ENCODE results near the gene GNG7.

Gene GNG7

DNA sequence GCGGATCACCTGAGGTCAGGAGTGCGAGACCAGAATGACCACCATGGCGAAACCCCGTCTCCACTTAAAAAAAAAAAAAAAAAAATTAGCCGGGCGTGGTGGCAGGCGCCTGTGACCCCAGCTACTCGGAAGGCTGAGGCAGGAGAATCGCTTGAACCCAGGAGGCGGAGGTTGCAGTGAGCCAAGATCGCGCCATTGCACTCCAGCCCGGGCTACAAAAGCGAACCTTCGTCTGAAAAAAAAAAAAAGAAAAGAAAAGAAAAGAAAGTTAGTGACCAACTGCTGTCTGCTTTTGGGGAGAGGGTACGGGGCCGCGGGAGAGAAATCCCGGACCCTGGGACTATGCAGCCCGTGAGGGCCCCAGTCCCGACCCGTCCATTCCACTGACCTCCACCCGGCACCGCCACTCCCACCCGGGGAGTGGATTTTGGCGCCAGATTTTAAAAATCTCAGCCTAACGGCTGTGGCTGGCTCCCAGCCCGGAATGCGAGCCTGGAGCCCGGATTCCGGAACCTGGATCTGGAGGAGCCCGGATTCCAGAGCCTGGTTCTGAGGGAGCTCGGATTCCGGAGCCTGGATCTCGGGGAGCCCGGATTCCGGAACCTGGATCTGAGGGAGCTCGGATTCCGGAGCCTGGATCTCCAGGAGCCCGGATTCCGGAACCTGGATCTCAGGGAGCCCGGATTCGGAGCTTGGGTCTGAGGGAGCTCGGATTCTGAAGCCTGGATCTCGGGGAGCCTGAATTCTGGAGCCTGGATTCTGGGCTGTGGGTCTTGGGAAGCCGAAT is 239.7 kb downstream of the GNG7 start:
- no peak for DNase-seq (ENCODE audit: low spot score)

DNA sequence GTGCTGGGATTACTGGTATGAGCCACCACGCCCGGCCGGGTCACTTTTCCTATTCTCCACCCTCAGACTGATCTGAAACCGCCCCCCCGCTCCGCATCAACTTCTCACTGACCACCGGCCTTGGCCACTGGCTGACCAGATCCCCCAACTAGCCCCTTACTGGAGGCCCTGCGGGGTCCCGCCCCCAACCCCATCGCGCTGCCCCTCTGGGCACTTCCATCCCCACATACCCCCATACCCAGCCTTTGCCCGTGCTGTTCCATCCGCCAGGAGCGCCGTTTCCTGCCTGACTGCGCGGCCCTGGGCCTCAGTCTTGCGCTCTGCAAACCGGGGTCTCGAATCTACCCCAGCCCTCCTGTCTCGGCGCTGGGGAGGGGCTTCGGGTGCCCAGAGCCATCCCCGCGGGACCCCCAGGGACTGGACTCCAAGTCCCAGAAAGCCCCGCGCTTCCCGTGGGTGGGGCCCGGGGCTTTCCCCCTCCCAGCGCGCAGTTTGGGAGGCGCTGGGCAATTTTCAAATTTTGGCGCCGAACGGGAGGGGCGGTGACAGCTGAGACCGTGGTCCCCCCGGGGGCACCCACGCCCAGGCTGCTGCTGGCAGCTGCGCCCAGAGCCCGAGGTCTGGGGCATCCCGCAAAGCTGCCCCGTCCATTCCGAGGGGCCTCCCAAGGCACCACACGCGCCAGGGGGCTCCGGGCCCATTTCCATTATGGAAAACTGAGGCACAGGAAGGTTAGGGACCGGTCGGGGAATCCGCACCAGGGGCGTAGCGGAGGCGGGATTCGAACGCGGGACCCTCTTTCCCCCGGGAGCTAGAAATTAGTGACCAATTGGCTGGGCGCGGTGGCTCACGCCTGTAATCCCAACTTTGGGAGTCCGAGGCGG is 240.5 kb downstream of the GNG7 start:
- peak; percentile 43 for DNase-seq (ENCODE audit: low spot score)
